K562 (cell line): ENCODE data around the gene C6orf47. TPM values are rescaled to one million over a fixed set of nuclear protein-coding genes. Genes with fewer than 3 reads are reported as not detected.

Experiments used
- AFF4 ChIP-seq: sonication (generic); formaldehyde crosslinking; IDR thresholded peaks from 2 replicates; pipeline ENCODE4 v1.8.0; 2023; ENCODE audit warnings: mild to moderate bottlenecking, missing genetic modification reagents
- CCNT2 ChIP-seq: IDR thresholded peaks from 2 replicates; pipeline ENCODE4 v1.6.1; 2011; ENCODE audit warnings: borderline replicate concordance, low read depth, mild to moderate bottlenecking, moderate library complexity, mixed read lengths, low read length; ENCODE audit not compliant: insufficient read length; ENCODE audit errors: extremely low read depth
- ELK1 ChIP-seq: sonication (generic); formaldehyde crosslinking; IDR thresholded peaks from 2 replicates; pipeline ENCODE4 v1.8.1; 2022; ENCODE audit warnings: missing genetic modification reagents
- HNRNPL ChIP-seq: fragments of 200-400 bp; formaldehyde crosslinking; IDR thresholded peaks from 2 replicates; pipeline ENCODE4 v1.6.1; 2017; ENCODE audit warnings: low read depth, mild to moderate bottlenecking, low read length
- IRF1 ChIP-seq: sonication (generic); formaldehyde crosslinking; IDR thresholded peaks from 2 replicates; pipeline ENCODE4 v1.8.0; 2022; ENCODE audit warnings: missing genetic modification reagents, mild to moderate bottlenecking, borderline replicate concordance
- TSC22D4 ChIP-seq: fragments of 450-650 bp; IDR thresholded peaks from 2 replicates; pipeline ENCODE4 v1.6.1; 2016; ENCODE audit warnings: missing genetic modification characterization, missing biosample characterization, control low read depth
- ZBTB40 ChIP-seq, 2 experiments: fragments of 450-650 bp in 1 of 2; sonication (generic) in 1 of 2; formaldehyde crosslinking in 1 of 2; IDR thresholded peaks; 2 replicates each; pipeline versions ENCODE4 v1.7.1 to v1.9.0; 2016 to 2022; ENCODE audit warnings: inconsistent platforms in 1 of 2, mild to moderate bottlenecking in 1 of 2, missing genetic modification reagents in 1 of 2
- ZKSCAN1 ChIP-seq: fragments of 150-350 bp; IDR thresholded peaks from 2 replicates; pipeline ENCODE4 v1.6.1; 2016; ENCODE audit warnings: low read depth, low read length
- ZNF232 ChIP-seq: sonication (generic); formaldehyde crosslinking; IDR thresholded peaks from 2 replicates; pipeline ENCODE4 v1.8.0; 2022; ENCODE audit warnings: mild to moderate bottlenecking, missing genetic modification reagents
- ZNF707 ChIP-seq: fragments of 250-450 bp; sonication (Bioruptor Pico); conservative IDR thresholded peaks from 2 replicates; pipeline ENCODE4 v1.8.0; 2022; ENCODE audit warnings: inconsistent platforms, mild to moderate bottlenecking, moderate library complexity
- polyA plus RNA-seq, 8 experiments: library from polyadenylated mRNA; depleted of rRNA in 4 of 8; stranded (reverse) in 5 of 8; unstranded in 3 of 8; fragments of >200 nt; fragmentation: Nextera tagmentation in 2 of 8; fragmentation: Illumina TruSeq in 1 of 8; extraction: Ambion mirVana in 2 of 8; extraction: Trizol in 1 of 8; gene quantifications; 2 replicates each; pipeline versions ENCODE4 v1.2.1 to v1.2.3, GENCODE V29; 2011 to 2014; ENCODE audit warnings: inconsistent platforms in 1 of 8, missing spikeins in 1 of 8
- total RNA-seq, 7 experiments: library from RNA; depleted of rRNA in 6 of 7; stranded (reverse); fragments of >200 nt in 6 of 7; fragmentation: Illumina TruSeq in 2 of 7; extraction: Trizol in 2 of 7; gene quantifications; 2 replicates each; pipeline versions ENCODE4 v1.2.1 to v1.2.3, GENCODE V29; 2011 to 2021; ENCODE audit warnings: low replicate concordance in 1 of 7

C6orf47 gene
- total and polyA plus RNA-seq, 9 of the 15 experiments (the other 6 are each of a cell fraction or from before 2014, with no cell fraction given), result 0.14 to 43.8 (median 27.0) TPM

GRCh38 chr6:31661262-31662123 is 915 bp upstream of the C6orf47 start (continued):
- TF ChIP-seq ELK1 (no peak), CCNT2 (no peak), ZNF707 (CRISPR knock-in tag) (no peak), ZKSCAN1 (no peak), AFF4 (CRISPR knock-in tag) (no peak), ZNF232 (CRISPR knock-in tag) (0 out of 2 replicates have a peak, but pooled peaks have one; percentile 46), IRF1 (CRISPR knock-in tag) (no peak), ZBTB40 (IDR thresholded peaks at IDR 0.05) (no peak), ZBTB40 (CRISPR knock-in tag; IDR thresholded peaks at IDR 0.05) (no peak), HNRNPL (no peak), TSC22D4 (0 out of 2 replicates have a peak, but pooled peaks have one; percentile 49)
